Muscle layer of colon (tissue), 2 donors: Measurements from ENCODE around the gene STX12.

Source experiments
- H3K27ac ChIP-seq: one replicate; pipeline ENCODE4 v1.7.0; 2013; ENCODE audit warnings: low read depth, mild to moderate bottlenecking, low read length, moderate library complexity
- H3K27me3 ChIP-seq, 2 donors: one replicate each; pipeline ENCODE4 v1.7.0; 2013; ENCODE audit warnings: low read length in 2 of 2, mild to moderate bottlenecking in 2 of 2; ENCODE audit not compliant: insufficient read depth in 2 of 2, control insufficient read depth in 1 of 2
- H3K36me3 ChIP-seq: one replicate; pipeline ENCODE4 v1.7.0; 2013; ENCODE audit warnings: mild to moderate bottlenecking, low read length; ENCODE audit not compliant: insufficient read depth
- H3K4me1 ChIP-seq: one replicate; pipeline ENCODE4 v1.7.0; 2013; ENCODE audit warnings: mild to moderate bottlenecking, low read length; ENCODE audit not compliant: insufficient read depth
- H3K4me3 ChIP-seq, 2 donors: one replicate each; pipeline ENCODE4 v1.7.0; 2013; ENCODE audit warnings: low read length in 2 of 2, low read depth in 1 of 2, mild to moderate bottlenecking in 1 of 2, moderate library complexity in 1 of 2
- H3K9ac ChIP-seq: one replicate; pipeline ENCODE4 v1.7.0; 2013; ENCODE audit warnings: low read length
- H3K9me3 ChIP-seq: one replicate; pipeline ENCODE4 v1.7.0; 2013; ENCODE audit warnings: mild to moderate bottlenecking, low read length
- donor health status: abdominal sarcoma.
- donor health status: Adenocarcinoma of cecum.

The STX12 gene

GRCh38 chr1:27872059-27872801, 99.2 kb downstream of the STX12 start, which contains the start of gene THEMIS2:
THEMIS2 (plus strand) TSS chr1:27872544; CDS start chr1:27872572, 28 bp downstream.
- H3K36me3 ChIP-seq = no peaks in the 10 kb centered on the region
- peak within 1 kb of the TSS; percentile 22 to 73 for H3K4me3 ChIP-seq
- H3K9me3 ChIP-seq = no peaks in the 10 kb centered on the region
- H3K27ac ChIP-seq = no peak within 1 kb of the TSS
- peak within 1 kb of the TSS; percentile 44 for H3K9ac ChIP-seq
- peaks cover 4% of the 10 kb centered on the region for H3K4me1 ChIP-seq
- H3K27me3 ChIP-seq = peaks cover 0 to 9% of the 10 kb centered on the region in 2 donors

DNA sequence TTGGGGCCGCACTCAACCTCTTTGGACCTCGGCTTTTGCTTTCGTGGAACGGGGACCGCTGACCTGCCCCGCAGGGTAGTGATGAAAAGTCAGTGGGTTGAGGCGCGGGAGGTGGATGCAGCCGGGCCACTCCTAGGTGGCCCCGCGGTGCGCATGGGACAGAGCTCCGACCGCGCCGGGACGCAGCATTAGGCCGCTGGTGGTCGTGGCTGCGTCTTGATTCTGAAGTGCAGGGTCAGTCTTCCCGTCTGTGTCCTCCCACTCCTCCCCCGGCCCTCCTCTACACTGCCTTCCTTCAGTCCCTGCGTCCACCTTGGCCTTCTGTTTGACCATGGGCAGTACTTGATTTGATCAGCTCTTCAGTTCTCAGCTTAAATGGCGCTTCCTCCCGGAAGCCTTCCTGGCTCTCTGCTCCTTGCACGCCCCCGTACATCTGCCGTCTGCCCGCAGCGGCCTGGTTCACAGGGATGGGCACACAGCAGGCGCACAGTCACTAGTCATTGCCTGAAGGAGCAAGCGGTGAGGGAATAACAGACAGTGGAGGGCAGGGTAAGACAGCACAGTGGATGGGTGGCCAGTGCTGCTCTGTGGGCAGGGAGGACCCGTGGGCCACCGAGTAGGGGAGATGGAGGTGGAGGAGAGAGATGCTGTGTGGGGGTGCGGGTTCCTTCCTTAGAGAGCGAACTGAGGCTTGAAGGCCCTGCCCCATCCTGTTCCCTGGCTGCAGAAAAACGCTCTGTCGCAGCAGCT, 100.0 kb downstream of the STX12 start:
- H3K4me3 ChIP-seq = peak overlapping the region; percentile 22 to 73
- H3K27me3 ChIP-seq = peaks cover 0 to 9% of the 10 kb centered on the region in 2 donors
- no peak overlapping the region for H3K27ac ChIP-seq
- peak overlapping the region; percentile 44 for H3K9ac ChIP-seq
- no peaks in the 10 kb centered on the region for H3K36me3 ChIP-seq
- H3K9me3 ChIP-seq = no peaks in the 10 kb centered on the region
- H3K4me1 ChIP-seq = peaks cover 4% of the 10 kb centered on the region

- no peaks in the 10 kb centered on the region for H3K36me3 ChIP-seq
- peaks cover 0 to 9% of the 10 kb centered on the region in 2 donors for H3K27me3 ChIP-seq
- no peak overlapping the region for H3K9ac ChIP-seq
- H3K9me3 ChIP-seq = no peaks in the 10 kb centered on the region
- H3K27ac ChIP-seq = no peak overlapping the region
- no peak overlapping the region for H3K4me3 ChIP-seq
- H3K4me1 ChIP-seq = peaks cover 4% of the 10 kb centered on the region
These were observed 100.8 kb downstream of the STX12 start for GRCh38 chr1:27873671-27874384.
